ENCODE measurements around the gene RBM46.

RBM46 gene

GRCh38 chr4:154760895-154761294 lies 20.2 kb upstream of the RBM46 start:
- Mint-ChIP-seq H3K9me3 (no peaks in the 10 kb centered on the region), H3K4me1 (ENCODE audit: low read depth) (no peaks in the 10 kb centered on the region), H3K27me3 (ENCODE audit: low read depth) (no peaks in the 10 kb centered on the region), H3K36me3 (ENCODE audit: low read depth) (no peaks in the 10 kb centered on the region), H3K4me3 (no peak overlapping the region), H3K27ac (no peak overlapping the region)
- DNase-seq (ENCODE audit: low spot score): no peak

GRCh38 chr4:154778264-154778663 lies 2.8 kb upstream of the RBM46 start:
- DNase-seq (ENCODE audit: low spot score): no peak
- Mint-ChIP-seq H3K4me1 (ENCODE audit: low read depth) (no peaks in the 10 kb centered on the region), H3K27ac (no peak overlapping the region), H3K9me3 (no peaks in the 10 kb centered on the region), H3K27me3 (ENCODE audit: low read depth) (peaks cover 6% of the 10 kb centered on the region), H3K36me3 (ENCODE audit: low read depth) (no peaks in the 10 kb centered on the region), H3K4me3 (no peak overlapping the region)

- peaks cover 6% of the 10 kb centered on the region for H3K27me3 Mint-ChIP-seq (ENCODE audit: low read depth)
- no peaks in the 10 kb centered on the region for H3K36me3 Mint-ChIP-seq (ENCODE audit: low read depth)
- no peak overlapping the region for H3K27ac Mint-ChIP-seq
- no peaks in the 10 kb centered on the region for H3K9me3 Mint-ChIP-seq
- H3K4me1 Mint-ChIP-seq (ENCODE audit: low read depth): no peaks in the 10 kb centered on the region
- DNase-seq (ENCODE audit: low spot score): no peak
- no peak overlapping the region for H3K4me3 Mint-ChIP-seq
Measured at GRCh38 chr4:154779362-154779947, 1.6 kb upstream of the RBM46 start.

- no peak for DNase-seq (ENCODE audit: low spot score)
- no peaks in the 10 kb centered on the region for H3K4me1 Mint-ChIP-seq (ENCODE audit: low read depth)
- no peaks in the 10 kb centered on the region for H3K36me3 Mint-ChIP-seq (ENCODE audit: low read depth)
- H3K27ac Mint-ChIP-seq: no peak overlapping the region
- no peak overlapping the region for H3K4me3 Mint-ChIP-seq
- no peaks in the 10 kb centered on the region for H3K9me3 Mint-ChIP-seq
- H3K27me3 Mint-ChIP-seq (ENCODE audit: low read depth): peaks cover 6% of the 10 kb centered on the region
Measured at GRCh38 chr4:154781983-154782293, 866 bp downstream of the RBM46 start.

GRCh38 chr4:154807042-154807630 lies 26.1 kb downstream of the RBM46 start:
- no peak for DNase-seq (ENCODE audit: low spot score)
- no peaks in the 10 kb centered on the region for H3K36me3 Mint-ChIP-seq (ENCODE audit: low read depth)
- no peak overlapping the region for H3K27ac Mint-ChIP-seq
- H3K4me1 Mint-ChIP-seq (ENCODE audit: low read depth): no peaks in the 10 kb centered on the region
- H3K4me3 Mint-ChIP-seq: no peak overlapping the region
- no peaks in the 10 kb centered on the region for H3K9me3 Mint-ChIP-seq
- no peaks in the 10 kb centered on the region for H3K27me3 Mint-ChIP-seq (ENCODE audit: low read depth)

GRCh38 chr4:154818230-154818629 lies 37.2 kb downstream of the RBM46 start:
- H3K4me3 Mint-ChIP-seq: no peak overlapping the region
- H3K27ac Mint-ChIP-seq: no peak overlapping the region
- no peaks in the 10 kb centered on the region for H3K9me3 Mint-ChIP-seq
- H3K27me3 Mint-ChIP-seq (ENCODE audit: low read depth): no peaks in the 10 kb centered on the region
- H3K36me3 Mint-ChIP-seq (ENCODE audit: low read depth): no peaks in the 10 kb centered on the region
- DNase-seq (ENCODE audit: low spot score): no peak
- no peaks in the 10 kb centered on the region for H3K4me1 Mint-ChIP-seq (ENCODE audit: low read depth)

GRCh38 chr4:154822775-154823174 lies 41.7 kb downstream of the RBM46 start:
- Mint-ChIP-seq H3K27ac (no peak overlapping the region), H3K9me3 (no peaks in the 10 kb centered on the region), H3K4me3 (no peak overlapping the region), H3K36me3 (ENCODE audit: low read depth) (no peaks in the 10 kb centered on the region), H3K27me3 (ENCODE audit: low read depth) (no peaks in the 10 kb centered on the region), H3K4me1 (ENCODE audit: low read depth) (no peaks in the 10 kb centered on the region)
- DNase-seq (ENCODE audit: low spot score): no peak

GRCh38 chr4:154836030-154836429 lies 55.0 kb downstream of the RBM46 start:
- Mint-ChIP-seq H3K27ac (no peak overlapping the region), H3K27me3 (ENCODE audit: low read depth) (no peaks in the 10 kb centered on the region), H3K4me1 (ENCODE audit: low read depth) (no peaks in the 10 kb centered on the region), H3K4me3 (no peak overlapping the region), H3K9me3 (peaks cover 5% of the 10 kb centered on the region), H3K36me3 (ENCODE audit: low read depth) (no peaks in the 10 kb centered on the region)
- DNase-seq (ENCODE audit: low spot score): no peak

- H3K27me3 Mint-ChIP-seq (ENCODE audit: low read depth): no peaks in the 10 kb centered on the region
- H3K4me1 Mint-ChIP-seq (ENCODE audit: low read depth): no peaks in the 10 kb centered on the region
- peaks cover 5% of the 10 kb centered on the region for H3K9me3 Mint-ChIP-seq
- no peak overlapping the region for H3K27ac Mint-ChIP-seq
- no peak overlapping the region for H3K4me3 Mint-ChIP-seq
- no peak for DNase-seq (ENCODE audit: low spot score)
- no peaks in the 10 kb centered on the region for H3K36me3 Mint-ChIP-seq (ENCODE audit: low read depth)
Measured at GRCh38 chr4:154836513-154836912, 55.4 kb downstream of the RBM46 start.

GRCh38 chr4:154838155-154838554 lies 57.1 kb downstream of the RBM46 start:
- Mint-ChIP-seq H3K9me3 (peaks cover 4% of the 10 kb centered on the region), H3K4me1 (ENCODE audit: low read depth) (no peaks in the 10 kb centered on the region), H3K27ac (no peak overlapping the region), H3K4me3 (no peak overlapping the region), H3K27me3 (ENCODE audit: low read depth) (no peaks in the 10 kb centered on the region), H3K36me3 (ENCODE audit: low read depth) (no peaks in the 10 kb centered on the region)
- no peak for DNase-seq (ENCODE audit: low spot score)

GRCh38 chr4:154838694-154839093 lies 57.6 kb downstream of the RBM46 start:
- Mint-ChIP-seq H3K27me3 (ENCODE audit: low read depth) (no peaks in the 10 kb centered on the region), H3K4me3 (no peak overlapping the region), H3K9me3 (no peaks in the 10 kb centered on the region), H3K36me3 (ENCODE audit: low read depth) (no peaks in the 10 kb centered on the region), H3K27ac (no peak overlapping the region), H3K4me1 (ENCODE audit: low read depth) (no peaks in the 10 kb centered on the region)
- no peak for DNase-seq (ENCODE audit: low spot score)

GRCh38 chr4:154854362-154854761 lies 73.3 kb downstream of the RBM46 start:
- no peak overlapping the region for H3K27ac Mint-ChIP-seq
- no peak overlapping the region for H3K4me3 Mint-ChIP-seq
- no peaks in the 10 kb centered on the region for H3K36me3 Mint-ChIP-seq (ENCODE audit: low read depth)
- DNase-seq (ENCODE audit: low spot score): no peak
- no peaks in the 10 kb centered on the region for H3K9me3 Mint-ChIP-seq
- no peaks in the 10 kb centered on the region for H3K4me1 Mint-ChIP-seq (ENCODE audit: low read depth)
- no peaks in the 10 kb centered on the region for H3K27me3 Mint-ChIP-seq (ENCODE audit: low read depth)

- no peaks in the 10 kb centered on the region for H3K27me3 Mint-ChIP-seq (ENCODE audit: low read depth)
- H3K27ac Mint-ChIP-seq: no peak overlapping the region
- no peaks in the 10 kb centered on the region for H3K36me3 Mint-ChIP-seq (ENCODE audit: low read depth)
- no peaks in the 10 kb centered on the region for H3K4me1 Mint-ChIP-seq (ENCODE audit: low read depth)
- no peak overlapping the region for H3K4me3 Mint-ChIP-seq
- no peak for DNase-seq (ENCODE audit: low spot score)
- H3K9me3 Mint-ChIP-seq: peaks cover under 1% of the 10 kb centered on the region
Measured at GRCh38 chr4:154858166-154858565, 77.1 kb downstream of the RBM46 start.

GRCh38 chr4:154868414-154869194 lies 87.5 kb downstream of the RBM46 start:
- H3K9me3 Mint-ChIP-seq: peaks cover 5% of the 10 kb centered on the region
- H3K4me3 Mint-ChIP-seq: no peak overlapping the region
- H3K4me1 Mint-ChIP-seq (ENCODE audit: low read depth): no peaks in the 10 kb centered on the region
- DNase-seq (ENCODE audit: low spot score): no peak
- H3K27me3 Mint-ChIP-seq (ENCODE audit: low read depth): no peaks in the 10 kb centered on the region
- no peak overlapping the region for H3K27ac Mint-ChIP-seq
- H3K36me3 Mint-ChIP-seq (ENCODE audit: low read depth): no peaks in the 10 kb centered on the region

Data from T-helper 2 cell treated with Interferon-gamma antibody and Interleukin-4, amounts not matched to agents 5 μg/mL and 100 μg/mL, for 36 hours (primary cell).